RKO (cell line): ENCODE results near the gene BTK.

Source experiments
- DNase-seq: peaks from one replicate; pipeline ENCODE4 v3.0.0-alpha.2; 2016; ENCODE audit warnings: low spot score

Gene BTK

GRCh38 chrX:101393530-101394305 lies 7.7 kb upstream of the BTK start:
- peak; percentile 46 for DNase-seq

DNA sequence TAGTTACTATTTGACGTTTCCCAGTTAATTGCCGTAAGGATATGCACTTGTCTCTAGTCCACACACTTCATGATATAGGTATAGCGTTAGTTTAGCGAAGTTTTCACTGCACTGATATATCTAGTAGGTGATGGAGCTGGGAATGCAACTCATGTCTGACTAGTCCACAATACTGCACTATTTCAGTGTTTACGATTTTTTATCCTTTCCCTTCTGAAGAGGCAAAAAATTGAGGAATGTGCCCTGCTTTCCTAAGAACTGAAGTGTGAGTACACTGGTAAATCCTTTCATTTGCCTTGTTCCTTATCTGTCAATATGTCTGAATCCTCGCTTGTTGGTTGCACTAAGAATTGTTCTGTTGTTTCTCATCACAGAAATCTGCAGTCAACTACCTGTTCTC lies 5.8 kb upstream of the BTK start:
- DNase-seq, result no peak

DNA sequence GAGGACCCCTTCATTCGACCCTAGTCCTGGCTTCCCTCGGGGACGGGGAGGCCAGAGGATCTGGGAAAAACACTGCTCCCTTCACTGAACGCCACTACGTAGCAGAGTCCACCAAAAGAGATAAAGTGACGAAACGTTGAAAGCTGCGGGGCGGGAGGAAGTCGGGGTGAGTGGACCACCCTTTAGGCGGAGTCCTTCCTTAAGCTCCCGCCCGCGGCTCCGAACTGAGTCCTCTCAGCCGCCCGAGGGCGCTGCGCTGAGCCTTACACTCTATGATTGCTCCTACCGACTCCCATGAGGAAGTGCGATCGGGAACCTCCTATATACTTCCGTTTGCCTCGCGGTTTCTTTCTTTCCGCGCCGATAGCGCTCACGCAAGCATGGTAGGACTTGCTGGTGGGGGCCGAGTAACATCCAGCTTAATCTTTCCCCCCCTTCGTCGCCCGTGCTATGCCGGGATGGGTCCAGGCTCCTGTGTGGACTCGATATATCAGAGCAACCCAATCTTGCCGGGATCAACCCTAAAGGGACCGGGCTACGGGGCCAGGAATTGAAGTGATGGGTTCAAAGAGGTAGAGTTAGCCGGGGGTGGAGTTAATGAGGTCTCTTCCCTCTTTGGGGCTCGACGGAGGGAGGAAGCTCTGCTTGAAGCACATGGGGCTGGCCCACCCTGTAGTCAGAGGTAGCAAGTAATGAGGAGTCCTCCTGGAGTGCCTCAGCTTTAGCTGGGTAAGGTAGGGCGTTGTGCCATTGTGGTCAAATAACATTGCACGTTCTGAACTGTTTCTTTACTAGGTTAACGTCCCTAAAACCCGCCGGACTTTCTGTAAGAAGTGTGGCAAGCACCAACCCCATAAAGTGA lies 4.9 kb upstream of the BTK start, which contains the start of gene RPL36A:
RPL36A (plus strand) TSS at position 348 of the 862 bp plus-strand sequence; CDS start at position 381, 33 bp downstream.
- peak; percentile 92 for DNase-seq

- DNase-seq, result no peak
Observed at GRCh38 chrX:101388604-101389003, 2.6 kb upstream of the BTK start.

- DNase-seq, result no peak
Observed at GRCh38 chrX:101386542-101386885, 523 bp upstream of the BTK start.

GRCh38 chrX:101385026-101385684 lies 836 bp downstream of the BTK start:
- DNase-seq, result no peak

- DNase-seq, result no peak
Observed at GRCh38 chrX:101383679-101384205, 2.2 kb downstream of the BTK start.

DNA sequence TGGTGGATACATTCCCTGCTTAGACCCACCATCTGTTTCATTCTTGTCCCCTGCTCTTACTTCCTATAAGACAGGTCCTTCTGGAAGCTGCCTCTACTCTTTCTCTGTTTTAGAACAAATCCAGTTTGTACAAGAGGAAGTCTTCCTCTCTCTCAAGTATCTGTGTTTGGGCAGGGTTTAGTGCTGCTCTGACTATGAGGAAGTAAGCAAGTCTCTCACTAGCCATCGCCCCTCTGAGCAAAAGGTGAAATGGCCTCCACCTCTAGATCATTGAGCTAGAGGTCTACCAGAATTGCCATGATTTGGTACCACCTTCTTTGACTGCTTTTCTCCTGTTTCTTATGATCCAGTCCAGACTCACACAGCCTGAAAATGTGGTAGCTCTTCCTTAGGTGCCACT lies 8.4 kb downstream of the BTK start:
- DNase-seq, result no peak

GRCh38 chrX:101370888-101371504 lies 15.0 kb downstream of the BTK start:
- DNase-seq, result no peak

DNA sequence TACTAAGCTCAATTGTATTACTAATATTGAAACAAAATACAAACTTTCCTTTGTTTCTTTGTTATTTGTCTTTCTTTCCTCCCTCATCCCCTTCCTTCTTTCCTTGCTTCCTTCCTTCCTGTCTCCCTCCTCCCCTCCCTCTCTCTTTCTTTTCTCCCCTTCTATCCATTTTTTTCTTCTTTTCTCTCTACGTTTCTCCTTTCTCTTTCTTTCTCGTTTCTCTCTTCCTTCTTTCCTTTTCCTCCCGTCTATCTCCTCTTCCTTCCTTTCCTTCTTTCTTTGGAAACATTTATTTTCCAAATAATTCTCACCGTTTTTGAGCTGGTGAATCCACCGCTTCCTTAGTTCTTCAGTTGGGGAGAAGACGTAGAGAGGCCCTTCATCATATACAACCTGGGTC lies 16.3 kb downstream of the BTK start:
- no peak for DNase-seq

- no peak for DNase-seq
Observed at GRCh38 chrX:101368800-101369199, 17.2 kb downstream of the BTK start.

- no peak for DNase-seq
Observed at GRCh38 chrX:101365301-101365795, 20.6 kb downstream of the BTK start.

DNA sequence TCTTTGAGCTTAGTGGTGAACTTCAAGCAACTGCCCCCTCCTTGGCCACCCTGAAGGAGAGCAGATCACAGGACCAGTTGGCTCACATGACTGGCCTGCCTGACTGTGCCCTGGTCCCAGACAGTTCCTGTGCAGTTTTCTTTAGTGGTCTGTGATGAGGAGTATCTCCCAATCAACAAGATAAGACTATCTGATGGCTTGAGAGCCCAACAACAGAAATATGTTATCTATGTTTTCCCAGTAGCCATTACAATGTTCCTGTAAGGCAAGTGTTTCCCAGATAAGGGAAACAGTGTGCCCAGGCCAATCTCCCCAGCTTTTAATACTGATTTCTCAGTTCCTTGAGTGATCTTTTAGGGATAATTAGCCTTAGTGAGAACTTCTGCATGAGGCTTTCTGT lies 23.2 kb downstream of the BTK start:
- DNase-seq, result no peak

DNA sequence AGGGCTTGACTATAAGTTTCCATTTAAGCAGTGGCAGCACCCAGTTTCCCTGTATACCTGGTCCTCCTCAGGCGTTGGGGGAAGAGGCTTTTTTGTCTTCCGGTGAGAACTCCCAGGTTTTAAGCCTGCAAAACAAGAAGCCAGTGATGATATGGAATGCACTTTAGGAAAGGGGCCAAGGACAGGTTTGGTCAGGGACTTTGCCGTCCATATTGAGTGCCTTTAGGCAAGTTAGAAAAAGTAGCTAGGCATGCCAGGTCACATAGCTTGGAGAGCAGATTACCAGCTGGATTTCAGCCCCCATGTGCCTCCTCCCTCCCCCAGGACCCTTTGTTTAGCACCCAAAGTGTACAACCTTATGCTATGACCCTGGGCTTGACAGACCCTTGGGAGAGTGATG lies 23.9 kb downstream of the BTK start:
- DNase-seq, result no peak

DNA sequence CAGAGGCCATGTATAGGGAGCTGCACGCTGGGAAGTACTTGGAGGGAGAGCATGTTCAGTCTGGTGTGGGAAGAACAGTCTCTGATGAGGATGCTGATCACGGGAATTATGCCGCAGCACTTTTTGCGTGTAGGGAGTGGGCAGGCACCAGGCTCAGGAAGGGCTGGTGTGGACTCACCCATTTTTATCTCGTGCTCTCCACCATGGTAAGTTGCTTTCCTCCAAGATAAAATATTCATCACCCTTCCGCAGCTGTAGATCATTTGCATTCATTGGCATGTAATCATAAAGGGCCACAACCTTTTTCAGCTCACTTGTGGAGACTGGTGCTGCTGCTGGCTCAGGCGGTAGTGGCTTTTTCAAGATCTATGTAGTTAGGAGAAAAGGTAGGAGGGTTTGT lies 25.6 kb downstream of the BTK start:
- no peak for DNase-seq

GRCh38 chrX:101359966-101360365 lies 26.0 kb downstream of the BTK start:
- no peak for DNase-seq

DNA sequence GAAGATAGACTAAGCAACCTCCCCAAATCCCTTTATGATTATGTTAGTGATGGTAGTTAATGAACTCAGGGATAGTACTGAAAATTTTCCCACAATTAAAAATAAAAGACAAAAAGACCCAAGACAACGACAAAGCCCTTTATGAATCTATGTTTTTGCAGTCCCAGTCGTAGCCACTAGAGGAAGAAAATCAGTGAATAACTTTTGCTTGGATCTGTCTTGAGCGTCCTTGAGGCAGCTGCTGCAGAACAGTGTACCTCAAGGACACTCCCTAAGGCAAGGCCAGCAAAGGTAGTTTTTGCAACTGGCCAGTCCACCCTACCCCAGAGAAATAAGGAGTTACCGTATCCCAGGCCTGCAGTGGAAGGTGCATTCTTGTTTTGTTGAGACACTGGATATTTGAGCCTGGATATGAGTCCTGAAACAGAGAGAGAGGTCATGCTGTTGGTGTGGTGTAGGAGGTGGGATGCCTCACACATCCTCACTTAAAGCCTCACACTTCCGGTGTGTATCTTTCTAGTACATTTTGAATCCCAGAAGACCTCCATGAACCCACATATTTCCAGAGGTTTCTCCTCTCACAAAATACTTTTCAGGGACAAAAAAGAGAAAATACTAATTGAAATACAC lies 28.7 kb downstream of the BTK start:
- DNase-seq, result peak; percentile 34

DNA sequence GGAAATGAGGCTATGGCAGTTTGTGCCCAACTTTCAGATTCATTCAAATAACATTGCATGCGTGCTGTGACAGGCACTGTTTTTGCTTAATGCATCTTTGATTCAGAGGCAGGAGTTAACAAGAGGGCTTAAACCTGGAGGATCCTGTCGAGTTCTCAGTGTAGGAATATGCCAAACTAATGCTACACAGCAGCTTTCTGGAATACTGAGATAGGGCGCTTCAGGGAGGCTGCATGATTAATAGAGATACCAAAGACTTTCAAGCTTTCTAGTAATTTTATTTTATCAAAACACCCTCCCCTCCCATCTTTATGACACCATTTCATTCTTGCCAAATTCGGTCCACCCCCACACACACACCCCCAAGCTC lies 36.8 kb downstream of the BTK start:
- no peak for DNase-seq

GRCh38 chrX:101348452-101349192 lies 37.4 kb downstream of the BTK start, which contains the start of gene TIMM8A:
Gene TIMM8A (minus strand): TSS chrX:101348742. CDS start chrX:101348664, 78 bp downstream.
- DNase-seq, result peak; percentile 77

DNA sequence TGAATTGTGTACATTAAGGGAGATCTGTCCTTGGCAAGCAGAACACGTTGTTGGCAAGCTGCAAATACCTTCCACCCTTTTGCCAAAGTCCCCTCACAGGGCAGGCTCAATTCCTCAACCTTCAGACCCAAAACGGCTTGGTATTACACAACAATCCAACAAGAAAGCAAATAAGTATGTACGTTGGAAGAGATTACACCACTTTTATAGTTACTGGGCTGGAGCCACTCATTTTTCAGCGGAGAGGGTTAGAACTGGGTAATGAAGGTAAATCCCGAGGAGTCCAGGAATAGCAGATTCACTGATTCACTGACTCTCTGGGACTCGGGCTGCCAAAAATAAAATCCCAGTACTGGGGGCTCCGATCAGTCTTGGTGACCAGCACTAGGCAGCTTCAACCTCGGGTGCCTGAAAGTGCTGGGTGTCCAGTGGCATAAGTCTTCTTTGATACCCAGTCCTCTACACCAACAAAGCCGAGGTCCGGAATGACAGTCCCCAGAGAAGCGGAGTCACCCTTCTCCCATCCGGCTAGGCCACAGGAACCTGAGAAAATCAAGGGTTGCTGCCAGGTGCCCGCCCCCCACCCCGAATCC lies 38.0 kb downstream of the BTK start:
- peak; percentile 23 for DNase-seq
